ENCODE measurements around the gene RAI14.
A peak's percentile ranks its signal among the peaks of the same experiment; 100 is the strongest.

The RAI14 gene

GRCh38 chr5:34686762-34687268 lies 30.7 kb downstream of the RAI14 start:
- TF ChIP-seq ARNT (IDR thresholded peaks at IDR 0.05) (no peak), ELF4 (IDR thresholded peaks at IDR 0.05) (no peak), PKNOX1 (IDR thresholded peaks at IDR 0.05) (peak; percentile 74), FOXM1 (IDR thresholded peaks at IDR 0.05; ENCODE audit: borderline replicate concordance) (no peak), FOXK2 (IDR thresholded peaks at IDR 0.05) (no peak)
- CTCF ChIA-PET: interaction anchor here (0.9 to 1.9 kb wide), 5 partner anchors 8 to 219 kb away, joined by 3 to 5 read pairs (median 4); no protein-coding TSS in a partner anchor
- DNase-seq (ENCODE audit: extremely low spot score): peak; percentile 58
- POLR2A ChIA-PET: interaction anchor here (1.4 to 3.5 kb wide), 3 partner anchors 105 to 228 kb away, joined by 3 to 17 read pairs (median 5); partner anchors contain the start of genes BRIX1, RAD1 and TTC23L

- DNase-seq (ENCODE audit: extremely low spot score): no peak
- peak; percentile 32; the same call in 1 of the 2 replicates for TF ChIP-seq PKNOX1 (IDR thresholded peaks at IDR 0.05)
- TF ChIP-seq FOXA1 (IDR thresholded peaks at IDR 0.05): no peak
- ChIA-PET CTCF (interaction anchor here (0.9 to 1.9 kb wide), 5 partner anchors 7 to 218 kb away, joined by 3 to 5 read pairs (median 4); no protein-coding TSS in a partner anchor), POLR2A (interaction anchor here (1.4 to 3.5 kb wide), 3 partner anchors 104 to 228 kb away, joined by 3 to 17 read pairs (median 5); partner anchors contain the start of genes BRIX1, RAD1 and TTC23L)
These were observed 31.3 kb downstream of the RAI14 start for GRCh38 chr5:34687269-34688011.

GRCh38 chr5:34688015-34688810 lies 32.1 kb downstream of the RAI14 start:
- ChIA-PET CTCF (interaction anchor here (0.9 to 1.8 kb wide), 2 partner anchors 49 to 210 kb away, joined by 3 to 5 read pairs; no protein-coding TSS in a partner anchor), POLR2A (interaction anchor here (3.5 kb wide), 1 partner anchor 227 kb away, joined by 17 read pairs; the partner anchor contains the start of genes BRIX1 and RAD1)
- no peak for DNase-seq (ENCODE audit: extremely low spot score)
- TF ChIP-seq HDGF (IDR thresholded peaks at IDR 0.05; ENCODE audit: borderline replicate concordance) (no peak), FOXK2 (IDR thresholded peaks at IDR 0.05) (no peak), L3MBTL2 (conservative IDR thresholded peaks at IDR 0.05) (no peak), ZNF384 (IDR thresholded peaks at IDR 0.05) (no peak)

GRCh38 chr5:34690301-34690700 lies 34.2 kb downstream of the RAI14 start:
- DNase-seq (ENCODE audit: extremely low spot score): no peak
- TF ChIP-seq PKNOX1 (IDR thresholded peaks at IDR 0.05) (no peak), L3MBTL2 (conservative IDR thresholded peaks at IDR 0.05) (no peak), FOXM1 (IDR thresholded peaks at IDR 0.05; ENCODE audit: borderline replicate concordance) (no peak), NFRKB (IDR thresholded peaks at IDR 0.05) (no peak)
- ChIA-PET POLR2A (no interaction called here), CTCF (no interaction called here)

GRCh38 chr5:34690898-34691297 lies 34.8 kb downstream of the RAI14 start:
- TF ChIP-seq FOXA1 (IDR thresholded peaks at IDR 0.05) (no peak), FOXM1 (IDR thresholded peaks at IDR 0.05; ENCODE audit: borderline replicate concordance) (no peak), FOXK2 (IDR thresholded peaks at IDR 0.05) (no peak), NFRKB (IDR thresholded peaks at IDR 0.05) (no peak), LEF1 (IDR thresholded peaks at IDR 0.05; ENCODE audit: borderline replicate concordance) (no peak), HDGF (IDR thresholded peaks at IDR 0.05; ENCODE audit: borderline replicate concordance) (no peak), SP1 (IDR thresholded peaks at IDR 0.05) (no peak), CTBP1 (IDR thresholded peaks at IDR 0.05; ENCODE audit: borderline replicate concordance) (no peak), TARDBP (IDR thresholded peaks at IDR 0.05) (no peak), SUZ12 (IDR thresholded peaks at IDR 0.05) (no peak), BHLHE40 (IDR thresholded peaks at IDR 0.05; ENCODE audit: borderline replicate concordance) (no peak), ARNT (IDR thresholded peaks at IDR 0.05) (no peak)
- DNase-seq (ENCODE audit: extremely low spot score): no peak
- POLR2A ChIA-PET: no interaction called here
- CTCF ChIA-PET: interaction anchor here (0.5 kb wide), 1 partner anchor 169 kb away, joined by 3 read pairs; no protein-coding TSS in a partner anchor

GRCh38 chr5:34691326-34691725 lies 35.2 kb downstream of the RAI14 start:
- ChIA-PET POLR2A (no interaction called here), CTCF (interaction anchor here (0.5 kb wide), 1 partner anchor 169 kb away, joined by 3 read pairs; no protein-coding TSS in a partner anchor)
- DNase-seq (ENCODE audit: extremely low spot score): no peak
- TF ChIP-seq ZNF384 (IDR thresholded peaks at IDR 0.05) (no peak), FOXA1 (IDR thresholded peaks at IDR 0.05) (no peak), L3MBTL2 (conservative IDR thresholded peaks at IDR 0.05) (no peak), ARNT (IDR thresholded peaks at IDR 0.05) (no peak), SUZ12 (IDR thresholded peaks at IDR 0.05) (no peak)

All from HEK293T (cell line).